Fibroblast of skin of left biceps (primary cell): ENCODE measurements around the gene SORCS1.
"Not testable (repeated sequence)": the region's sequence is repeated elsewhere in the genome, so short reads cannot be mapped to it uniquely, and the experiment has no call there.

Experiments used
- DNase-seq, 2 experiments: peaks; one replicate each; pipeline ENCODE4 v3.0.0-alpha.2; 2013; ENCODE audit warnings: low read depth in 2 of 2

Gene SORCS1

GRCh38 chr10:106947643-106948042 lies 216.9 kb downstream of the SORCS1 start:
- no peak for DNase-seq

GRCh38 chr10:106942035-106942662 lies 222.4 kb downstream of the SORCS1 start:
- DNase-seq, result no peak

GRCh38 chr10:106941297-106942034 lies 223.0 kb downstream of the SORCS1 start:
- DNase-seq, result no peak

DNA sequence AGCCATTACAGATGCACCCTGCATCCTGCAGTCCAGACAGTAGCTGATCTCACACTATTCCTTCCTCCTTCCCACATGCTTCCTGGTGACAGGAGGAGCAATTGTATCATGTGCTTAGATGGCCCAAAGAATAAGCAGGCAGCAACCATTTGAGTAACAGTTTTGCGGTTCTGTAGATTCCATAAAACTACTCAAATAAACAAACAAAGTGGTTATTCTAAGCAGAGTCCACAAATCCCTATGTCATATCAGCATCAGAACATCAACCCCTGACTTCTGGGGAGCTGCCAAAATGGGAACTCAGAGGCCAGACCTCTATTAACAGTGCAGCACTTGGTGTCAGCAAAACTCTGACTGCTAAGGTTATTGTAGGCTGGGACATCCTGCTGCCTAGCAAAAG lies 226.0 kb downstream of the SORCS1 start:
- no peak for DNase-seq

GRCh38 chr10:106935978-106936451 lies 228.5 kb downstream of the SORCS1 start:
- DNase-seq, result no peak

GRCh38 chr10:106931853-106932249 lies 232.7 kb downstream of the SORCS1 start:
- no peak for DNase-seq

- no peak for DNase-seq
These were observed 233.2 kb downstream of the SORCS1 start for GRCh38 chr10:106931159-106931852.

DNA sequence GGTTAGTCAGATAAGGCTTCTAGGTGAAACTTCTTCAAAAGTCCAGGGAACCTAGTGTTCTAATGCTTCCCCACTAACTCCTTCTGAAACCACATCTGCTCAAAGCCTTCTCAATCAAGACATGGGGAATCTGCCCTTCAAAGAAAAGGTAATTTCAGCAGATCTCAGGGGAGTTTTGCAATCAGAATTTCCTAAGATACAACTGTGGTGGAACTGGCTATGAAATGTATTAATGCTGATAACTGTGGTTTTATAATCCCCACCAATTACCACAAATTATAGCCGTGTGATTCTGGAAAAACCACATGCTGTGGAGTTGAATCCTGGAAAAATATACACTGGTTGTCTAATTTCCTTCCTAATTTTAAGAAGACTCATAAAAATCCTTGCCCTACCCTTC lies 233.8 kb downstream of the SORCS1 start:
- DNase-seq, result no peak

GRCh38 chr10:106929291-106929895 lies 235.1 kb downstream of the SORCS1 start:
- no peak for DNase-seq

DNA sequence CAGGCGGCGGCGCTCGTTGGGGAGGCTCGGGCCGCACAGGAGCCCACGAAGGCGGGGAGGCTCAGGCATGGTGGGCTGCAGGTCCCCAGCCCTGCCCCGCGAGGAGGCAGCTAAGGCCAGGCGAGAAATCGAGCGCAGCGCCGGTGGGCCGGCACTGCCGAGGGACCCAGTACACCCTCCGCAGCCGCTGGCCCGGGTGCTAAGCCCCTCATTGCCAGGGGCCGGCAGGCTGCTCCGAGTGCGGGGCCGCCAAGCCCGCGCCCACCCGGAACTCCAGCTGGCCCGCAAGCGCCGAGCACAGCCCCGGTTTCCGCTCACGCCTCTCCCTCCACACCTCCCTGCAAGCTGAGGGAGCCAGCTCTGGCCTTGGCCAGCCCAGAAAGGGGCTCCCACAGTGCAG lies 236.4 kb downstream of the SORCS1 start:
- not testable (repeated sequence) for DNase-seq

GRCh38 chr10:106925191-106925590 lies 239.3 kb downstream of the SORCS1 start:
- no peak for DNase-seq

- DNase-seq, result no peak
These were observed 244.0 kb downstream of the SORCS1 start for GRCh38 chr10:106920538-106920937.

GRCh38 chr10:106919871-106920282 lies 244.6 kb downstream of the SORCS1 start:
- DNase-seq, result no peak

DNA sequence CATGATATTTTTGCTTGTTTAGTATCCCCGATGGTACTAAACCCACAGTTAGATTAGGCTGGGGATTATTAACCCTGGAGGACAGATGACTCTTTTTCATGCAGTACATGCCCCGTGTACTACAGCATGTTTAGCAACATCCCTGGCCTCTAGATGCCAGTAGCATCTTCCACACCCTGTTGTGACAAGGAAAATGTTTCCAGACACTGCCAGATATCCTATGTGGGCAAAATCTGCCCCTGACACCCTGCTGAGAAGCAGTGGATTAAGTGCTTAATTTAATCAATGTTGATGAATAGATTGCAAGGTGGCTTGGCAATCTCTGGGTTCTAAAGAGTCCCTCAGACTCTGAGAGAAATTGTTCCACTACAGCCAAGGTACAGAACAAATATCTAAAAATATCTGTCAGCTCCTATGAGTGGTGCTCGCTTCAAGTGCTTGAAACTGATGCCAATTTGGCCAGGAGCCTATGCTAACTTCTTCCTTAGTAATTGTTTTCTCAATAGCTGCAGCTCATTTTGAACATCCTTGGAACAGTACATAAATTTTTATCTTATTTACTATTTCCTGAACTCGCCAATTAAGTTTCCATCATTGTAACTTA lies 247.0 kb downstream of the SORCS1 start:
- no peak for DNase-seq

DNA sequence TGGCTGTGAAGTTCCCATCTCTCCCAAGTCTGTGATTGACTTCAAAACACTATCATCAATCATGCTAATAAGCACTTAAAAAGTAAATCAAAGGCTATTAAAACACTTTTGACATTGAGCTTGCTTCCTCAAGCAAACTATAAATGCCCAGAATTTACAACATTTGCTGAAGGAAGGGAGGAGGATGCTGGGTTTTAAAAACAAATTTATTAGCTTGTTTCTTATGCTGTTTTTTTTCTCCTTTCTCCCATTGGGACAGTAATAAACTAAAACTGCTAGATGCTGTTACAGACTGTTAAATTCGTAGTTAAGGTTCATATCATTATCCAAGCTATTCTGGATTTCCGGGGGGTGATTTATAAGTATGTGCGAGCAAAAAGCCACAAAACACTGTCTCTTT lies 250.5 kb downstream of the SORCS1 start:
- no peak for DNase-seq

GRCh38 chr10:106913348-106913747 lies 251.2 kb downstream of the SORCS1 start:
- DNase-seq, result no peak

DNA sequence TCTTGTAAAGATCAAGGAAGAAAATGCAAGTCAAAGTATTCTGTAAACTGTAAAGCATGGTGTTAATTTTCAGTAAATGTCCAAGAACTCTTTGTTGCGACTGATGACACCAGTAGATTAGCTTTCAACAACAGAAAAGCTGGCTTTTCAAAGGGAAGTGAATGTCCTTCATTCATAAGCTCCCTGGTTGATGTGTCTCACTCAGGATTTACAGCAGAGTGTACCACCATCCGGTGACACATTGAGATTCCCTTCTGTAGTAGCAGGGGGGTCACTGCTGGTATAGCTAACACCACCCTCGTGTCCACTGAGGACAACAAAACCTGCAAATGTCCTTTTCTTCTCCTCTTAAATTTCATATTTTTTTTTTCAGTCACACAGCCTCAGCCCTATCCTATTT lies 253.4 kb downstream of the SORCS1 start:
- DNase-seq, result no peak

DNA sequence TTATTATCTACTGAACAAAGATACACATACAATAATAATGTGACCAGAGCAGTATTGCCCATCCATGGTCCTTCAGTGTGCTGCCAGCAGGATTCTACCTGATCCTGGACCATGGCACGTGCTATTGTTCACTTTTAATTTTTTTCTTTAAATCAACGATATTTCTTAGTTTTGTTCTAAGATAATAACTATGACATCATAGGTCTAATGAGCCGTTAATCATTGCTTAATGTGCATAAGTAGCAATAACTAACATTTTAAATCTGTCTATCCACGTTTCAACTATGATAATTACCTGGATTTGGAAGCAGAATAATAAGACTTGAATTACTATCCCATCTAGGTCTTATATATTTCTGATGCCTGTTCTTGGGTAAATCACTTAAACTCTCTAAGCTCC lies 253.8 kb downstream of the SORCS1 start:
- DNase-seq, result no peak

DNA sequence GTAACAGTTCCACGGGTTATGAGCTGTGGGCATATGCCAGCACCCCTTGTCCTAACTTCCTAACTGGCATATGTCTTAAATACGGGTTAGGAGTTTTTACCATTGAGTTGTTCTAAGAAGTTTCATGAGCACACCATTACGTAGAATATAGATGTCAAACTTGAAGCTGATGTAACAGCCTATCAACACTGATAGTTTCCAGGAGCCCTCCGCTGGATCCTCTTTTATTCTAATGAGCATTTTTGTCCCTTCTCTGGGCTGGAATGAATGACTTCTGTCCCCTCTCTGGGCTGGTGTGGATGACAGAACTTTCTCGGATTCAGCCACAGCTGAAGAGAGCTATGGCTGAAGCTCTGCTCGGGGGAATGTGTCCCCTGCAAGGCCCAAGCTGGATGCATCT lies 256.3 kb downstream of the SORCS1 start:
- DNase-seq, result no peak

- DNase-seq, result no peak
These were observed 260.3 kb downstream of the SORCS1 start for GRCh38 chr10:106904209-106904608.

DNA sequence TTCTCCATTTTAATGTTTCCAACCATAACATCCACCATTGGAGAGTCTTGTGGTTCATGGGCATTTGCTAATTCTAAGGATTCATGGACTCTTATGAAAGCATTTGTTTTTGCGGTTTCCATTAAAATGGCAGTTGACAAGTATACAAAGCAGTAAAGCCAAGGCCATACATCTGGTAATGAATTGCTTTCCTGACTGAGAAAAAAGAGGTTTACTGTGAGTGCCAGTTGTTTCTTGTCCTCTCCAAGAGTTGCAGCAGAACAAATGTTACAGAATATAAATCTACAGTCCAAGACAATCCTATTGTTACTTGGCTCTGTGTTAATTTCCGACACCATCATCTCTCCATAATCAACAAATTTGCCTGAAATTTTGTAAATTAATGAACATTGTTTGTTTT lies 261.3 kb downstream of the SORCS1 start:
- no peak for DNase-seq
